Measurements from ENCODE around the gene SEMA5A.

SEMA5A gene

GRCh38 chr5:9297134-9297533, 248.7 kb downstream of the SEMA5A start:
- in situ Hi-C loops (cut with MboI; ENCODE audit: low sequenced_read_pairs), result no loop called here

DNA sequence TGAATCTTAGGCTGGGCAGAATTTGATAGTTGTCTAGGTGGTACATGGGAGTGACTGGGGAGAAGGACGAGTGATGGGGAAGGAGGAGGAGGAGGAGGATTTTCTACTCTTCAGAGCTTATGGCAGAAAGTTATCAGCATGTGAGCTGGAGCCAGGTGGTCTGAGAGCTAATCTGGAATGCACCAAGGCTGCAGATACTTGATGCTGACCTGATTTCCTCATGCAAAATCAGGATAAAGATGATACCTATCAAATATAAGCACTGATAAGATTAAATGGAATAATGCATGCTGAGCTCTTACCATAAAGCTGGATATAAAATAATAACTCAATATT, 250.4 kb downstream of the SEMA5A start:
- in situ Hi-C loops (cut with MboI; ENCODE audit: low sequenced_read_pairs), result no loop called here

GRCh38 chr5:9294793-9295465, 250.9 kb downstream of the SEMA5A start:
- in situ Hi-C loops (cut with MboI; ENCODE audit: low sequenced_read_pairs), result no loop called here

- in situ Hi-C loops (cut with MboI; ENCODE audit: low sequenced_read_pairs), result no loop called here
These were observed 257.6 kb downstream of the SEMA5A start for GRCh38 chr5:9288234-9288633.

GRCh38 chr5:9284781-9285307, 261.0 kb downstream of the SEMA5A start:
- in situ Hi-C loops (cut with MboI; ENCODE audit: low sequenced_read_pairs), result no loop called here

GRCh38 chr5:9284272-9284671, 261.6 kb downstream of the SEMA5A start:
- in situ Hi-C loops (cut with MboI; ENCODE audit: low sequenced_read_pairs), result no loop called here

GRCh38 chr5:9283473-9283872, 262.4 kb downstream of the SEMA5A start:
- in situ Hi-C loops (cut with MboI; ENCODE audit: low sequenced_read_pairs), result no loop called here

- in situ Hi-C loops (cut with MboI; ENCODE audit: low sequenced_read_pairs), result no loop called here
These were observed 262.9 kb downstream of the SEMA5A start for GRCh38 chr5:9283021-9283420.

DNA sequence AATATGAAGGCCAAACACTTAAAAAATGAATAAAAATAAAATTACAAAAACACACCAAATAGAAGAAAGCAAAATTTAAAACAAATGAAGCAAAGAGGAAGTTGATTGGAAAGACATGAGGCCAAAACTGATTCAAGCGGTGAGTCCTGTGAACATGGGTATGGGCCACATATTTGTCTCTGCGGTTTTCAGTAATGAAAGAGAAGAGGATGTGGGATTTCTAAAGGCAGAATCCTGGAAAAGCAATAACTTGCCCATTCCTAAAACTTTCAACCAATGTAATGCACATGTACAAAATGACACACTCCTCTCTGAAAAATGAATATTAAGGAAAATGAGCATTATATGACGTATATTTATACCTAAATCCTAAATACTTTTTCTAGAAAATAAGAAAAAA, 263.7 kb downstream of the SEMA5A start:
- in situ Hi-C loops (cut with MboI; ENCODE audit: low sequenced_read_pairs), result no loop called here

GRCh38 chr5:9279774-9280173, 266.1 kb downstream of the SEMA5A start:
- in situ Hi-C loops (cut with MboI; ENCODE audit: low sequenced_read_pairs), result no loop called here

- in situ Hi-C loops (cut with MboI; ENCODE audit: low sequenced_read_pairs), result no loop called here
These were observed 266.8 kb downstream of the SEMA5A start for GRCh38 chr5:9278921-9279603.

DNA sequence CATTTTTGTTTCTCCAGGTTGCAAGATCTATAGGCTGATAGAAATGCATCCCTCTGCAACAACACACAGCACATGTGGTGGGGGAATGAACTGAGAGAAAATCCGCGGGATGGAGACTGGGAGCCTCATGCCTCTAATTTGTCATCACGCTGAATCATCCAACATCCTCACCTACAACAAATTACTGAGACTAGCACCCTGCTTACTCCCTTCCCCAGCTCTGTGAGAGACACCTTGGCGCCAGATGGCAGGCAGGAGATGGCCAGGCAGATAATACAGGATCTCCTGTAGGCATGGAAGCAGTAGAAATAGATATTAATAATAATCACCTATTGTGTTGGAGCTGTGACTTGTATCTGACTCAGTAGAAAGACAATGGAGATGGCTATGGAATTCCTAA, 276.9 kb downstream of the SEMA5A start:
- in situ Hi-C loops (cut with MboI; ENCODE audit: low sequenced_read_pairs), result no loop called here

DNA sequence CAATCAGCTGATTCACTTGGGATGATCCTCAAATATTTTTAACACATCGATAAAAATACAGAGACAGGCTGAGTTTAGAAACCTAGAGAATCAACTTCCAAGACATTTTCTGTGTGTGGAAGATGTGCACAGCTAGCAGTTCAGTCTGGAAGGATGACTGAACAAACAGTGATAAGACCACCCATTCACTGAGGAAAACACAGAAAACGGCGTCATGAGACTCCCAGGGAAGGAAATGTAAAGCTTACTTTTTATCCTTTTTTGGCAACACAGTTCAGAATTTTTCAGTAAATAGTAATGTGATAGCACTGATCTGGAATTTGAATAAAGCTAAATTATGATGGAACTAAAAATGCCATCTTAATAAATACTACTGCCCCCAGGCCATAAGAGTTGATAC, 277.6 kb downstream of the SEMA5A start:
- in situ Hi-C loops (cut with MboI; ENCODE audit: low sequenced_read_pairs), result no loop called here

GRCh38 chr5:9265441-9266287, 280.2 kb downstream of the SEMA5A start:
- in situ Hi-C loops (cut with MboI; ENCODE audit: low sequenced_read_pairs), result no loop called here

DNA sequence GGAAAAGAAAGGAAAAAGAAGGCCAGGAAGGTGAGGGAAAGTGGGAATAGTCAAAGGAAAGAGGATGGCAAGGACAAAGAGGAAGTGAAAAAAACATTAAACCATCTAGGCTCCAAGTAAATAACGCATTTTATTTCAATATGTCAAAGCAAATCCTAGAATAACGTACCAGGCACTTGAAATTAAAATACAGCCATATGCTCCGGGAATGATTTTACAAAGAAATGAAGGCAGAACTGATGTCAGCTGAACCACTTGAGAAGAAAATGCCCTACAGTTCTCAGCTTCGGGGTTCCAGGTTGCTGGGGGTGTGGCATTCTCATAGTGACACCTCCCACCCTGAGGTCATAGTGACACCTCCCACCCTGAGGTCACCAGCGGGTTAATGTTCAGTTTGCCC, 281.6 kb downstream of the SEMA5A start:
- in situ Hi-C loops (cut with MboI; ENCODE audit: low sequenced_read_pairs), result no loop called here

DNA sequence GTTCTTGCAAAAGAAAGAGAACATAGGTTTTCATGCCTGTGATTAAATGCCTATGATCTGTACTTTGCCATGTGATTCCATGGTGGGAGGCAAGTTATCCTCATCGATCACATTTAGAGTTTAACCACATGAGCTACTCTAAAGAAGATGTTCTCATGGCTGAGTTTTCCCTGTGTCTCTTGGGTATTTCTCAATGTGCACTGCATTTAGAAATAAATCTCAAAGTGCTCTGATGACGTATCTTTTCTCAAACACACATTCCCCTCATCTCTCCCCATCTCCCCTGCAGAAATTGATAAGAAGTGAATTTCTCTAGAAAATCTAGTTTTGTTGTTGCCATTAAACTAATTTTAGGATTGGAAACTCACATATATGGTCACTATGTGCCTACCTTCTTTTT, 282.2 kb downstream of the SEMA5A start:
- in situ Hi-C loops (cut with MboI; ENCODE audit: low sequenced_read_pairs), result no loop called here

GRCh38 chr5:9251379-9251980, 294.4 kb downstream of the SEMA5A start:
- in situ Hi-C loops (cut with MboI; ENCODE audit: low sequenced_read_pairs), result no loop called here

DNA sequence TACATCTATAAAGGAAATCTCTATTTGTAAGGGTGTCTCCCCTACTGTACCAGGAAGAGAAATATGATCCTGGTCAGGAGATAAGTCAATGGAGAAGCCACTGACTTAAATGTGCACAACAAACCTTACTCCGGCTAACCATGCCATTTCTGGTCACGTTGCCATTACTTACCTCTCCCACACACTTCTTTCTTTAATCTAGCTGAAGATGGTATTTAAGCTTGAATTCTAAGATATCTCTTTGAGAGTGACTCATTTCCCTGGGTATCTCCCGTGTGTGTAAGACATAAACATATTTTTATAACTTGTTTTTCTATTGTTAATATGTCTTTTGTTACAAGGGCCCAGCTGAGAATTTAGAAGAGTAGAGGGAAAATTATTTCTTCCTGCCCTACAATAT, 296.6 kb downstream of the SEMA5A start:
- in situ Hi-C loops (cut with MboI; ENCODE audit: low sequenced_read_pairs), result no loop called here

DNA sequence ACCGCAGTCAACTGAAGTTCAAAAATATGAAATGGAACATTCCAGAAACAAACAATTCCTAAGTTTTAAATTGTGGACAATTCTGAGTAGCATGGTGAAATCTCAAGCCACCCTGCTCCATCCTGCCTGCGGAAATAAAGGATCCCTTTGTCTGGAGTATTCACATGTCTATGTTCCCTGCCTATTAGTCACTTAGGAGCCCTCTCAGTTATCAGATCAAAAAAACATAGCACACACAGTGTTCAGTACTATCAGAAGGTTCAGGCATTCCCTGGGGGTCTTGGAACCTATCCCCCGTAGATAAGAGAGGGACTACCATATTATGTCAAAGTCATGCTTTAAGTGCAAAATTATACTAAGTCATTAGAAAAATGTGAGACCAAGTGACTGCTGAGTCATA, 300.8 kb downstream of the SEMA5A start:
- in situ Hi-C loops (cut with MboI; ENCODE audit: low sequenced_read_pairs), result no loop called here

- in situ Hi-C loops (cut with MboI; ENCODE audit: low sequenced_read_pairs), result no loop called here
These were observed 301.5 kb downstream of the SEMA5A start for GRCh38 chr5:9244417-9244816.
